Sigmoid colon (tissue), 7 donors: ENCODE data around the gene CHST2. TPM values are rescaled to one million over a fixed set of nuclear protein-coding genes. Genes with fewer than 3 reads are reported as not detected.

ENCODE experiments used
- DNase-seq: peaks from one replicate; pipeline ENCODE4 v3.0.0-alpha.2; 2019
- H3K27ac ChIP-seq, 4 donors: fragments of 200-600 bp; sonication (generic); one replicate each; pipeline ENCODE4 v1.5.1; 2016 to 2019; ENCODE audit warnings: mild to moderate bottlenecking in 1 of 4
- H3K27me3 ChIP-seq, 3 donors: fragments of 200-600 bp; sonication (generic); one replicate each; pipeline ENCODE4 v1.5.1; 2019; ENCODE audit warnings: mild to moderate bottlenecking in 1 of 3
- H3K36me3 ChIP-seq, 4 donors: fragments of 200-600 bp; sonication (generic); one replicate each; pipeline ENCODE4 v1.5.1; 2016 to 2019
- H3K4me1 ChIP-seq, 4 donors: fragments of 200-600 bp; sonication (generic); one replicate each; pipeline ENCODE4 v1.5.1; 2017 to 2019
- H3K4me3 ChIP-seq, 4 donors: fragments of 200-600 bp; sonication (generic); one replicate each; pipeline ENCODE4 v1.5.1; 2017 to 2019; ENCODE audit warnings: mild to moderate bottlenecking in 2 of 4, moderate library complexity in 1 of 4
- H3K9me3 ChIP-seq, 4 donors: fragments of 200-600 bp in 3 of 4; sonication (generic) in 3 of 4; one replicate each; pipeline versions ENCODE4 v1.5.1 to v1.6.1; 2013 to 2019
- EP300 ChIP-seq, 4 donors: sonication (generic); formaldehyde crosslinking; IDR thresholded peaks; one replicate each; pipeline ENCODE4 v1.6.1; 2017; ENCODE audit warnings: antibody characterized with exemption in 4 of 4
- POLR2A ChIP-seq, 2 donors: fragments of 450-650 bp; IDR thresholded peaks; one replicate each; pipeline ENCODE4 v1.6.1; 2016; ENCODE audit warnings: antibody characterized with exemption in 2 of 2, mild to moderate bottlenecking in 2 of 2, moderate library complexity in 2 of 2
- POLR2AphosphoS5 ChIP-seq, 4 donors: sonication (generic); formaldehyde crosslinking; IDR thresholded peaks; one replicate each; pipeline ENCODE4 v1.6.1; 2017; ENCODE audit warnings: antibody characterized with exemption in 4 of 4
- WGBS, 2 donors: extraction: QIAGEN DNeasy Blood & Tissue Kit; methylation state at CpG; one replicate each; pipeline ENCODE4 v1.1.7; 2013; 5-methylcytosine and 5-hydroxymethylcytosine counted together
- intact Hi-C: fragments of 100-400 bp; cut with DNase I; formaldehyde crosslinking; loops from one replicate; pipeline ENCODE4 v1.15.1; 2023
- polyA plus RNA-seq, 3 donors: library from polyadenylated mRNA; stranded (reverse); fragments of 200-250 nt; gene quantifications; one replicate each; pipeline ENCODE4 v1.2.3, GENCODE V29; 2013
- total RNA-seq, 4 donors: library from RNA; depleted of rRNA; stranded (reverse); fragments of >200 nt; gene quantifications; one replicate each; pipeline ENCODE4 v1.1.0, GENCODE V29; 2016
- TF ChIP-seq, protein P1 (sequence below), 4 experiments: fragments of 450-650 bp in 3 of 4; fragments of 200-600 bp in 1 of 4; IDR thresholded peaks; one replicate each; pipeline ENCODE4 v1.5.1; 2016 to 2019; ENCODE audit warnings: antibody characterized with exemption in 4 of 4, mild to moderate bottlenecking in 3 of 4, moderate library complexity in 2 of 4
- donor health status: healthy with polysubstance abuse.
- donor health status: Bipolar disorder and iron deficiency.
- donor health status: healthy.

CHST2 gene
- total and polyA plus RNA-seq, 7 donors, result 0.60 to 4.5 (median 3.1) TPM

DNA sequence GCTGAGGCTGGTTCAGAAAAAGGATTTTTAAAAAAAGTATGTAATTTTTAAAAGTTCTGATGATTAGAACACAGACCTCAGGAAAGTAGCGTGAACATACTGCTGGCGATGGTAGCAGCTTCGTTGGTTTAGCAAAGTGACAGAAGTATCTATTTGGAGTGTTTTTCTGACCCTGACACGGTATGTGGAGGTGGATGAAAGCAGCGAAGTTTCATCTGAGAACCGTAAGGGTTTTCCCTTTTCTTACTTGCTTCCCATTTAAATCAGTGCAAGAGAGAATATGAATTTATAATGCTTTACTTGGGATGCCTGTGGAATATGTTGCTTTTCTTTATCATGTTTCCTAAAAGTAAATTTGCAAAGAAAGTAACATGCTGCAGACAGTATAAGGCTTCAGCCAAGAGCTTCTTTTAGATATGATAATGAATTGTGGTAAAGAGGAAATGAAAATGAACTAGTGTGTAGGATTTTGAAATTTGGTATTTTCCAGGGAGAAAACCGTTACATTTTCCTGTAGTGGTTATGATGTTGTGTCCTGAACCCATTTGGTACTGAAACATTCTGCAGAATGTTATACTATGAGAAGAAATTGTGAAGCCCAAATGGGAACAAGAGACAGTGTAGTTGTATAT, 3.9 kb downstream of the CHST2 start:
- H3K36me3 ChIP-seq, result no peaks in the 10 kb centered on the region
- H3K4me1 ChIP-seq, result peaks cover 0 to 26% (median 19%) of the 10 kb centered on the region in 4 donors
- no peak overlapping the region for H3K27ac ChIP-seq
- TF ChIP-seq, protein P1, sequence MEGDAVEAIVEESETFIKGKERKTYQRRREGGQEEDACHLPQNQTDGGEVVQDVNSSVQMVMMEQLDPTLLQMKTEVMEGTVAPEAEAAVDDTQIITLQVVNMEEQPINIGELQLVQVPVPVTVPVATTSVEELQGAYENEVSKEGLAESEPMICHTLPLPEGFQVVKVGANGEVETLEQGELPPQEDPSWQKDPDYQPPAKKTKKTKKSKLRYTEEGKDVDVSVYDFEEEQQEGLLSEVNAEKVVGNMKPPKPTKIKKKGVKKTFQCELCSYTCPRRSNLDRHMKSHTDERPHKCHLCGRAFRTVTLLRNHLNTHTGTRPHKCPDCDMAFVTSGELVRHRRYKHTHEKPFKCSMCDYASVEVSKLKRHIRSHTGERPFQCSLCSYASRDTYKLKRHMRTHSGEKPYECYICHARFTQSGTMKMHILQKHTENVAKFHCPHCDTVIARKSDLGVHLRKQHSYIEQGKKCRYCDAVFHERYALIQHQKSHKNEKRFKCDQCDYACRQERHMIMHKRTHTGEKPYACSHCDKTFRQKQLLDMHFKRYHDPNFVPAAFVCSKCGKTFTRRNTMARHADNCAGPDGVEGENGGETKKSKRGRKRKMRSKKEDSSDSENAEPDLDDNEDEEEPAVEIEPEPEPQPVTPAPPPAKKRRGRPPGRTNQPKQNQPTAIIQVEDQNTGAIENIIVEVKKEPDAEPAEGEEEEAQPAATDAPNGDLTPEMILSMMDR (IDR thresholded peaks at IDR 0.05), result no peak
- 52 to 82% methylated on average over 7 of the region's 7 CpGs for WGBS, 2 donors
- H3K4me3 ChIP-seq, result no peak overlapping the region
- intact Hi-C loops, result no loop called here
- DNase-seq, result no peak
- no peaks in the 10 kb centered on the region for H3K9me3 ChIP-seq
- H3K27me3 ChIP-seq, result peaks cover 10 to 34% (median 25%) of the 10 kb centered on the region in 3 donors

DNA sequence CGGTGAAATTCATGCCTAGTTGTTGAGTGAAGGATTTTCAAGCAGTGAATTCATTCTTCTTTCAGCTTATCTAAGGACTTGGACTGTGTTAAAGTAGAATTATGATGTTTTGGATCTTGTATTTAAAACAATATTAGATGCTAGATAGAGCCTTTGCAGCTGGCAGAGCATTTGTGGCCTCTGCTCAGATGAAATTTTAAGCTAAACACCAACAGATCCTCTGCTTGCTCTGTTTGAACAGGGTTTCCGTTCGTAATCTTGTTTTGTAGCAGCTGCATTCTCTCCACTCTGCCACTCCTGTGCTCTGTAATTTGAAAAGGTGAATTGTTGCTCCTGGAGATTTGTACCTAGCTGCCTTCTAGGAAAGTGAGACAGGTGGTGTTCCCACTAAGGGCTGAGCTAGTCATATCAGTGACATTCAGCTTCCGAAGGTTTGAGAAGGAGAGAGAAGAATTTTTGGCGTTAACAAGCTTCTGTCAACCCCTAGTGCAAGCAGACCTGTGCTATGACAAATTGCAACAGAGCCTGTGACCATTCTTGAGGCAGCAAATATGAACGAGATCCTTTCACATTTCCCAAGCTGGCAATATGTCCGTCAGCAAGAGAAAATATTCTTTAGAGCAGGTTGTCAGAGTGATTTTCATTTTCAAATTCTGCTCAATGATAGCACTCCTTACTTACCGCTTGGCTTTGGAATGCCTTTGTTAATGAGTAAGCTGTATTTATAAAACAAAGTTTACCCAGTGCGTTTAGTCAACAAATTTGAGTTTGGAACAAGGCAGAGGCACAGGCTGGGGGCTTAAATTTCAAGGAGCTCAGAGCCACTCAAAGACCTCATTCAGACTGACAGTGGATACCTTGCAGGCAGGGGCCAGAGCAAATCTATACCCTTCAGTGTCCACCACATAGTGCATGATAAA, 5.3 kb downstream of the CHST2 start:
- Histone ChIP-seq H3K27me3 (peaks cover 10 to 33% (median 23%) of the 10 kb centered on the region in 3 donors), H3K27ac (no peak overlapping the region), H3K9me3 (no peaks in the 10 kb centered on the region), H3K36me3 (no peaks in the 10 kb centered on the region), H3K4me3 (no peak overlapping the region), H3K4me1 (peaks cover 0 to 18% (median 14%) of the 10 kb centered on the region in 4 donors)
- 23 to 51% methylated on average over 9 of the region's 9 CpGs for WGBS, 2 donors
- no peak for DNase-seq
- TF ChIP-seq POLR2A (IDR thresholded peaks at IDR 0.05) (no peak), POLR2AphosphoS5 (IDR thresholded peaks at IDR 0.05) (no peak), EP300 (IDR thresholded peaks at IDR 0.05) (no peak)
- TF ChIP-seq, protein P1 (IDR thresholded peaks at IDR 0.05), result no peak
- intact Hi-C loops, result no loop called here

DNA sequence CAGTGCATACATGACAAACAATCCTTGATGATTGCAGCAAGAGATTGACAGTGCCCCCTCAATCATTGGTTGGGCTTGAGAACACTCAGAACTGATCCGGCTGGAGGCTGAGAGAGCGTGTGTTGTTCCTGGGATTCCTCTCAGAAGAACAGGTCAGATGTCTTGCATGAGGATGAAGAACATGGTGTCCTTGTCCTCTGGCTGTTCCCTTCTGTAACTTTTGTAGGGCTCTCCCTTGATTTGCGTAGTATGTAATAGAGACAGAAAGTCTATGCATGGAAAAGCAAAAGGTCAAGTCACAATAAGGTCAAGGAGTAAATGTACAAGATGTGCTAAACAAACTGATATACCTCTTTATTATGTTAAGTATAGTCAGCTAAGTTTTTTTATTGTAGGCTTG, 8.2 kb downstream of the CHST2 start:
- no peak overlapping the region for H3K4me3 ChIP-seq
- intact Hi-C loops, result no loop called here
- H3K4me1 ChIP-seq, result no peaks in the 10 kb centered on the region
- no peak overlapping the region for H3K27ac ChIP-seq
- TF ChIP-seq POLR2A (IDR thresholded peaks at IDR 0.05) (no peak), EP300 (IDR thresholded peaks at IDR 0.05) (no peak), POLR2AphosphoS5 (IDR thresholded peaks at IDR 0.05) (no peak)
- TF ChIP-seq, protein P1 (IDR thresholded peaks at IDR 0.05), result no peak
- peaks cover 0 to 3% (median 0%) of the 10 kb centered on the region in 3 donors for H3K27me3 ChIP-seq
- no peaks in the 10 kb centered on the region for H3K36me3 ChIP-seq
- WGBS, 2 donors, result 94 to 97% methylated on average over 3 of the region's 3 CpGs
- no peaks in the 10 kb centered on the region for H3K9me3 ChIP-seq
- DNase-seq, result no peak

DNA sequence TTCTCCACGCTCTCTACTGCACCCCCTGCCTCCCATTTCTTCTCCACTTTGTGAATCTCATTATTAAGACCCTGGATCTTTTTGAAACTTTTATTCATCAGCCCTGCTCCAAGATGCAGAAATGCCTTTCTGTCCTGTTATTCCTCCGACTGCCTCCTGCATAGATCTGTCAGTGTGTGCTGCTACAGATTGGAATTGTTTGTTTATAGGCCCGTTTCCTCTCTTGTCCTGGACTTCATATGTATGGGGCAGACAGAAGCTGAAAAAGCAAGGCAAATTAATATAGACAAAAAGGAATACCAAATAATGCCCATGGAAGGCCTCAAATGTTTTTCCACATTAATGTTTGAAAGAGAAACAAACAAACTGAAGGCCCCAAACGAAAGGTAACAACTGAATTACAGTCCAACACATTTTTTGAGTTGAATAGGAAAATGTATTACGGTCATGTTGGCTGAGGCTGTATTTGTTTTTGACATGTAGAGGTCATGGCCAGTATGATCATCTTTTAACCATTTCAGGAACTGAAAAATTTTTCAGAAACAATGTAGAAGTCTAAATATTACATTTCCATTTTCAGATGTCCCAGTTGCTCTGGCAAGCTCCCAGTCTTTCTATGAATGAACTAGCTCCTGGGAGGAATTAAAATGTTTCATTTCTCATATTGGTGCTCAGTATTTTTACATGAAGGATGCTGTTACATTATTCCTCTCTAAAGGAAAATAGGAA, 8.8 kb downstream of the CHST2 start:
- Histone ChIP-seq H3K4me3 (no peak overlapping the region), H3K9me3 (no peaks in the 10 kb centered on the region), H3K36me3 (no peaks in the 10 kb centered on the region), H3K27ac (no peak overlapping the region), H3K27me3 (no peaks in the 10 kb centered on the region), H3K4me1 (no peaks in the 10 kb centered on the region)
- DNase-seq, result no peak
- 66 to 79% methylated on average over 5 of the region's 5 CpGs for WGBS, 2 donors
- TF ChIP-seq POLR2AphosphoS5 (IDR thresholded peaks at IDR 0.05), result no peak
- no peak for TF ChIP-seq POLR2A (IDR thresholded peaks at IDR 0.05)
- TF ChIP-seq, protein P1 (IDR thresholded peaks at IDR 0.05), result no peak
- no peak for TF ChIP-seq EP300 (IDR thresholded peaks at IDR 0.05)
- intact Hi-C loops, result no loop called here
